Stimulated activated CD4-positive, alpha-beta T cell treated with anti-CD3 and anti-CD28 coated beads, Interleukin-2, amount 100 ng/mL, for 4 hours (primary cell): ENCODE results near the gene MYO9A.

Experiments
- DNase-seq: peaks from one replicate; pipeline ENCODE4 v3.0.0-alpha.2; 2020; ENCODE audit warnings: low read depth

Gene MYO9A

GRCh38 chr15:71957026-71957425 is 160.9 kb downstream of the MYO9A start:
- DNase-seq: no peak

- DNase-seq: no peak
Measured at GRCh38 chr15:71951134-71951533, 166.8 kb downstream of the MYO9A start.

- DNase-seq: no peak
Measured at GRCh38 chr15:71945012-71945411, 172.9 kb downstream of the MYO9A start.

GRCh38 chr15:71943806-71944205 is 174.1 kb downstream of the MYO9A start:
- no peak for DNase-seq

GRCh38 chr15:71939981-71940588 is 177.9 kb downstream of the MYO9A start:
- no peak for DNase-seq

- no peak for DNase-seq
Measured at GRCh38 chr15:71937650-71938311, 180.2 kb downstream of the MYO9A start.

- no peak for DNase-seq
Measured at GRCh38 chr15:71934446-71934845, 183.5 kb downstream of the MYO9A start.

GRCh38 chr15:71932689-71933088 is 185.3 kb downstream of the MYO9A start:
- no peak for DNase-seq

GRCh38 chr15:71931261-71931660 is 186.7 kb downstream of the MYO9A start:
- no peak for DNase-seq

- DNase-seq: no peak
Measured at GRCh38 chr15:71925145-71925544, 192.8 kb downstream of the MYO9A start.

- no peak for DNase-seq
Measured at GRCh38 chr15:71921191-71921590, 196.8 kb downstream of the MYO9A start.

GRCh38 chr15:71920573-71920972 is 197.4 kb downstream of the MYO9A start:
- DNase-seq: no peak

GRCh38 chr15:71916834-71917233 is 201.1 kb downstream of the MYO9A start:
- DNase-seq: no peak

- DNase-seq: no peak
Measured at GRCh38 chr15:71914092-71914491, 203.9 kb downstream of the MYO9A start.

- no peak for DNase-seq
Measured at GRCh38 chr15:71899674-71900073, 218.3 kb downstream of the MYO9A start.

- no peak for DNase-seq
Measured at GRCh38 chr15:71893691-71894090, 224.3 kb downstream of the MYO9A start.

- DNase-seq: no peak
Measured at GRCh38 chr15:71892335-71892734, 225.6 kb downstream of the MYO9A start.

GRCh38 chr15:71891026-71891425 is 226.9 kb downstream of the MYO9A start:
- no peak for DNase-seq

- no peak for DNase-seq
Measured at GRCh38 chr15:71889947-71890346, 228.0 kb downstream of the MYO9A start.

- no peak for DNase-seq
Measured at GRCh38 chr15:71889385-71889784, 228.6 kb downstream of the MYO9A start.

- DNase-seq: no peak
Measured at GRCh38 chr15:71888797-71889196, 229.2 kb downstream of the MYO9A start.

- no peak for DNase-seq
Measured at GRCh38 chr15:71885390-71885789, 232.6 kb downstream of the MYO9A start.

- no peak for DNase-seq
Measured at GRCh38 chr15:71883447-71883846, 234.5 kb downstream of the MYO9A start.

GRCh38 chr15:71880276-71880675 is 237.7 kb downstream of the MYO9A start:
- DNase-seq: no peak
